PC-3 (cell line): Measurements from ENCODE around the gene CES2. TPM values are rescaled to one million over a fixed set of nuclear protein-coding genes. Genes with fewer than 3 reads are reported as not detected.

Experiments used
- ATAC-seq: fragments of 200-7000 bp; cut with Tn5 transposase; 2 replicates; pipeline ENCODE4 v1.9.1; 2020; ENCODE audit warnings: mild to moderate bottlenecking, moderate library complexity
- BruUV-seq: library from RNA; stranded (reverse); fragments of 400-500 nt; replicated peaks from 2 replicates; lab custom pipeline; 2021; lab: Mats Ljungman, UMichigan
- CTCF ChIA-PET: fragments of 300-600 bp; sonication (Branson Sonifier 250); formaldehyde crosslinking; loops from one replicate; lab custom pipeline; 2022; ENCODE audit warnings: antibody characterized with exemption; lab: Charles Lee
- POLR2A ChIA-PET: fragments of 300-600 bp; sonication (Branson Sonifier 250); formaldehyde crosslinking; loops from one replicate; lab custom pipeline; 2022; ENCODE audit warnings: antibody characterized with exemption; ENCODE audit not compliant: unreplicated experiment; lab: Charles Lee
- DNase-seq: peaks from one replicate; pipeline ENCODE4 v3.0.0-alpha.2; 2015
- H2AFZ ChIP-seq: fragments of 300-600 bp; sonication (generic); 2 replicates; pipeline ENCODE4 v1.6.0; 2016; ENCODE audit warnings: antibody characterized with exemption, low read length
- H3F3A ChIP-seq: fragments of 300-600 bp; sonication (generic); one replicate; pipeline ENCODE4 v1.6.0; 2017; ENCODE audit warnings: antibody characterized with exemption, low read length, control low read depth, mild to moderate bottlenecking; ENCODE audit not compliant: unreplicated experiment
- H3K27ac ChIP-seq: fragments of 300-600 bp; sonication (generic); 2 replicates; pipeline ENCODE4 v1.5.1; 2016; ENCODE audit warnings: mild to moderate bottlenecking, low read length
- H3K27me3 ChIP-seq: fragments of 300-600 bp; sonication (generic); 2 replicates; pipeline ENCODE4 v1.6.1; 2016; ENCODE audit warnings: low read length, mixed read lengths
- H3K36me3 ChIP-seq: fragments of 300-600 bp; sonication (generic); 2 replicates; pipeline ENCODE4 v1.6.1; 2016; ENCODE audit warnings: low read depth, mixed run types, low read length, mixed read lengths
- H3K4me1 ChIP-seq: fragments of 300-600 bp; sonication (generic); 2 replicates; pipeline ENCODE4 v1.5.1; 2016; ENCODE audit warnings: low read length; ENCODE audit not compliant: insufficient read depth
- H3K4me2 ChIP-seq: fragments of 300-600 bp; sonication (generic); 2 replicates; pipeline ENCODE4 v1.6.0; 2016; ENCODE audit warnings: low read length
- H3K4me3 ChIP-seq: fragments of 300-600 bp; sonication (generic); 2 replicates; pipeline ENCODE4 v1.5.1; 2016; ENCODE audit warnings: mild to moderate bottlenecking, low read length, mixed read lengths
- H3K79me2 ChIP-seq: fragments of 300-600 bp; sonication (generic); 2 replicates; pipeline ENCODE4 v1.6.1; 2017; ENCODE audit warnings: low read length, mixed read lengths
- H3K9ac ChIP-seq: fragments of 300-600 bp; sonication (generic); 2 replicates; pipeline ENCODE4 v1.6.0; 2016; ENCODE audit warnings: mild to moderate bottlenecking, low read length
- H3K9me2 ChIP-seq: fragments of 300-600 bp; sonication (generic); replicated peaks from 2 replicates; pipeline ENCODE4 v1.6.1; 2016; ENCODE audit warnings: mixed run types, low read length, mixed read lengths
- H3K9me3 ChIP-seq: fragments of 300-600 bp; sonication (generic); 2 replicates; pipeline ENCODE4 v1.6.1; 2016; ENCODE audit warnings: low read length, mixed read lengths
- H4K20me1 ChIP-seq: fragments of 300-600 bp; sonication (generic); 2 replicates; pipeline ENCODE4 v1.6.1; 2016; ENCODE audit warnings: low read length, mixed read lengths
- CTCF ChIP-seq: fragments of 300-600 bp; sonication (generic); conservative IDR thresholded peaks from 2 replicates; pipeline ENCODE4 v1.5.1; 2017; ENCODE audit warnings: antibody characterized with exemption, low read depth, mild to moderate bottlenecking, low read length
- EZH2 ChIP-seq: fragments of 300-600 bp; sonication (generic); IDR thresholded peaks from one replicate; pipeline ENCODE4 v1.6.1; 2017; ENCODE audit warnings: antibody characterized with exemption, mild to moderate bottlenecking, low read length; ENCODE audit not compliant: unreplicated experiment
- EZH2phosphoT487 ChIP-seq: fragments of 300-600 bp; sonication (generic); IDR thresholded peaks from 2 replicates; pipeline ENCODE4 v1.6.1; 2018; ENCODE audit warnings: mild to moderate bottlenecking, antibody characterized with exemption, low read length, borderline replicate concordance
- intact Hi-C: fragments of 100-400 bp; cut with micrococcal nuclease; formaldehyde crosslinking; loops from 2 replicates; pipeline ENCODE4 v1.9.0; 2023
- total RNA-seq: library from RNA; depleted of rRNA; stranded (reverse); fragments of >200 nt; gene quantifications from 2 replicates; pipeline ENCODE4 v1.2.3, GENCODE V29; 2014

Gene CES2
- total RNA-seq, 1 experiment from 2014 or later: 15.8 TPM

DNA sequence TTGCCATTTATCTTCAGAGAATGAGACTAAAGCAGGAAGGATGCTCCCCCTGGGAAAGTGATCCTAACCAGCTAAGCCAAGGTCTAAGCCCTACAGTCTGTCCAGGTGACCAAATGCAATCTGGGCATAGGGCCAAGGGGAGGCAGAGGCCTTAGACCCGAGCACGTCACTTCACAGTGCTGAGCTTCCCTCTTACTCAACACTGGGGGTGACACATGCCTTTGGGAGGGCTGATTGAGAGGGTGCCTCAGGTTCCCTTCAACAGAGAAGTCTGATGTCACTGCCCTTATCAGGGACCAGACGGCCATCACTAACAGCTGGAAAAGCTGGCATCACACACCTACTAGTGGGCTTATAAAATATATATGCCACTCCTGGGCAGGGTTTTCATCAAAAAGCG is 5.1 kb upstream of the CES2 start:
- TF ChIP-seq EZH2: no peak
- TF ChIP-seq CTCF: no peak
- no peak for TF ChIP-seq EZH2phosphoT487
- Histone ChIP-seq H3F3A (no peaks in the 10 kb centered on the region), H3K9me2 (no peaks in the 10 kb centered on the region), H2AFZ (no peak overlapping the region), H3K4me1 (peaks cover 16% of the 10 kb centered on the region; the same call in 1 of the 2 replicates), H4K20me1 (peaks cover 3% of the 10 kb centered on the region; the same call in 1 of the 2 replicates), H3K27me3 (peaks cover 7% of the 10 kb centered on the region), H3K9me3 (no peaks in the 10 kb centered on the region), H3K27ac (0 out of 2 replicates have a peak overlapping the region, but pooled peaks have one; percentile 14), H3K4me3 (no peak overlapping the region), H3K79me2 (peaks cover 27% of the 10 kb centered on the region), H3K4me2 (no peak overlapping the region), H3K36me3 (no peaks in the 10 kb centered on the region; the same call in 1 of the 2 replicates), H3K9ac (no peak overlapping the region)
- intact Hi-C loops: no loop called here
- peak; percentile 67 for DNase-seq
- ATAC-seq: no peak
- BruUV-seq: no TSS peak
- ChIA-PET CTCF (no interaction called here), POLR2A (no interaction called here)

- ChIA-PET CTCF (no interaction called here), POLR2A (no interaction called here)
- H4K20me1 ChIP-seq: peaks cover 3% of the 10 kb centered on the region; the same call in 1 of the 2 replicates
- no peak overlapping the region for H3K4me2 ChIP-seq
- no peaks in the 10 kb centered on the region for H3K27me3 ChIP-seq
- no peak overlapping the region for H2AFZ ChIP-seq
- peaks cover 20% of the 10 kb centered on the region; the same call in 1 of the 2 replicates for H3K4me1 ChIP-seq
- no peak for DNase-seq
- H3K36me3 ChIP-seq: no peaks in the 10 kb centered on the region; the same call in 1 of the 2 replicates
- no peaks in the 10 kb centered on the region for H3K9me2 ChIP-seq
- H3K9ac ChIP-seq: no peak overlapping the region
- intact Hi-C loops: no loop called here
- TF ChIP-seq CTCF: no peak
- no peak for TF ChIP-seq EZH2phosphoT487
- TF ChIP-seq EZH2: no peak
- H3K9me3 ChIP-seq: no peaks in the 10 kb centered on the region
- H3K4me3 ChIP-seq: no peak overlapping the region
- H3F3A ChIP-seq: no peaks in the 10 kb centered on the region
- H3K79me2 ChIP-seq: peaks cover 41% of the 10 kb centered on the region
- no peak overlapping the region for H3K27ac ChIP-seq
- ATAC-seq: no peak
- no TSS peak for BruUV-seq
Observed at GRCh38 chr16:66931665-66932064, 3.7 kb upstream of the CES2 start.

DNA sequence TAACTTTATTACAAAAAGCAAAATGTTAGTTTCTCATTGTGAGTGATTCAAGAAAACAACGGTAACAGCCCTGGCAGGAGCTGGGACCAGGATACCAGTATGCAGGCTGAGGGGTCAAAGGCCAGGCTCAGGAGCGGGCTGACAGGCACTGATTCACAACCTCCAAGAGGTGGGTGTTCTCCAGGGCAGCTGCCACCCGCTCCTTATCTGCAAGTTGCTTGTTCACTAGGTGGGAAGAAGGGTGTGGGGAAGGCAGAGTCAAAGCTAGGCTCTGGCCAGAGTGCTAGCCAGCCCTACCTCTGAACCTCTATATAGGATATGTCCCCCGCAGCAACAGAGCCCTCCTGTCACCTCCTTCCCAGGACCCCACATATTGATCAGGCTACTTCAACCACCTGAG is 3.2 kb upstream of the CES2 start:
- intact Hi-C loops: no loop called here
- H3K4me3 ChIP-seq: no peak overlapping the region
- TF ChIP-seq EZH2phosphoT487 (no peak), CTCF (no peak), EZH2 (no peak)
- DNase-seq: no peak
- H3K27ac ChIP-seq: no peak overlapping the region
- H3K27me3 ChIP-seq: no peaks in the 10 kb centered on the region
- no peaks in the 10 kb centered on the region for H3F3A ChIP-seq
- H3K4me1 ChIP-seq: peaks cover 20% of the 10 kb centered on the region; the same call in 1 of the 2 replicates
- no peak overlapping the region for H2AFZ ChIP-seq
- no peak overlapping the region for H3K9ac ChIP-seq
- no peaks in the 10 kb centered on the region for H3K9me3 ChIP-seq
- ChIA-PET CTCF (no interaction called here), POLR2A (no interaction called here)
- H3K4me2 ChIP-seq: no peak overlapping the region
- peaks cover 42% of the 10 kb centered on the region for H3K79me2 ChIP-seq
- H3K36me3 ChIP-seq: no peaks in the 10 kb centered on the region; the same call in 1 of the 2 replicates
- no TSS peak for BruUV-seq
- H3K9me2 ChIP-seq: no peaks in the 10 kb centered on the region
- no peak for ATAC-seq
- H4K20me1 ChIP-seq: peaks cover 3% of the 10 kb centered on the region; the same call in 1 of the 2 replicates
